Kidney epithelial cell (primary cell): ENCODE results near the gene NFIB. TPM values are rescaled to one million over a fixed set of nuclear protein-coding genes. Genes with fewer than 3 reads are reported as not detected.

Experiments used
- DNase-seq: peaks from one replicate; pipeline ENCODE4 v3.0.0-alpha.2; 2010; ENCODE audit warnings: low read depth
- H3K27me3 ChIP-seq: 2 replicates; pipeline ENCODE4 v1.6.0; 2011; ENCODE audit warnings: low read length; ENCODE audit not compliant: control insufficient read depth, insufficient read depth
- H3K36me3 ChIP-seq: 2 replicates; pipeline ENCODE4 v1.5.1; 2011; ENCODE audit warnings: low read length; ENCODE audit not compliant: control insufficient read depth, insufficient read depth
- H3K4me3 ChIP-seq: 2 replicates; pipeline ENCODE4 v1.5.1; 2011; ENCODE audit warnings: low read depth, mild to moderate bottlenecking, control low read depth, low read length
- CTCF ChIP-seq: IDR thresholded peaks from 2 replicates; pipeline ENCODE4 v1.5.1; 2011; ENCODE audit warnings: mild to moderate bottlenecking, moderate library complexity, low read length, control low read depth, inconsistent platforms; ENCODE audit not compliant: insufficient read depth, poor library complexity, severe bottlenecking
- total RNA-seq: library from RNA; depleted of rRNA; stranded (reverse); fragments of >200 nt; gene quantifications from 2 replicates; pipeline ENCODE4 v1.2.3, GENCODE V29; 2015

The NFIB gene
- total RNA-seq, 1 donor from 2014 or later: 3.3 TPM

DNA sequence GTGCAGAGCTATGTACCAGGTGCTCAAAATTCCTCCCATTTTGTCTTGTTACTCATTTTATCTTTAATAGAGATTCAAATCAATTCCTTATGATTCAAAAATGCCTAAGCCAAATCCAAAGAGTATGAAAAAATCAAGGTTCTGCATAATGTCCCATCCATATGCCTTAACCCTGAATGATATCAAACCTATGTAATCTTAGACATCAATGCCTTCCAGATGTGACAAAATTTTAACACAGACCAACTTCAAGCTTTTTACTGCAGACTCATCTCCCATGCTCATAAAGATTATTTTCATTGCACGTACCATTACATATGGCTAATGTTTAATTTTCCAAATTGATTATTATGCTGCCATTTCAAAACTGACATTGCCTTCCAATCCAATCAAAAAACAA is 122.4 kb downstream of the NFIB start:
- H3K4me3 ChIP-seq: no peak overlapping the region
- no peaks in the 10 kb centered on the region for H3K27me3 ChIP-seq
- no peaks in the 10 kb centered on the region for H3K36me3 ChIP-seq
- no peak for DNase-seq
- TF ChIP-seq CTCF: no peak

GRCh38 chr9:14190240-14190639 is 123.7 kb downstream of the NFIB start:
- no peak for DNase-seq
- Histone ChIP-seq H3K36me3 (no peaks in the 10 kb centered on the region), H3K4me3 (no peak overlapping the region), H3K27me3 (no peaks in the 10 kb centered on the region)
- TF ChIP-seq CTCF: no peak

DNA sequence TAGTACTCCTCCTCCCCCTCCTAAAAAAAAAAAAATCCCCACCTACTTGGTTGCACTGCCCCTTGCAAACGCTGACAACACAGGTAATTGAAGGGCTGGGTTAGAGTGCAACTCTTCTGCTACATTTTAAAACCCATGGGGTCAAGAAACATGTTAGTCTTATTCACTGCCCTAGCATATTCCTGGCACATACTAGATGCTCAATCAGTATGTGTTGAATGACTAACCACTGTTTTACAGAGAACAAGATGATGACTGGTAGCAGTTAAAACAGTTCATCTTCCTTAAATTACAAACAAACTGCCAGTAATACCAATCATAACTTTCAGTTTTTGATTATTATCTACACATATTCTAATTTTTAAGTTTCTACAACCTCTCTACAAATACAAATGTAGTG is 124.4 kb downstream of the NFIB start:
- no peaks in the 10 kb centered on the region for H3K36me3 ChIP-seq
- no peak for TF ChIP-seq CTCF
- H3K27me3 ChIP-seq: no peaks in the 10 kb centered on the region
- H3K4me3 ChIP-seq: no peak overlapping the region
- no peak for DNase-seq

DNA sequence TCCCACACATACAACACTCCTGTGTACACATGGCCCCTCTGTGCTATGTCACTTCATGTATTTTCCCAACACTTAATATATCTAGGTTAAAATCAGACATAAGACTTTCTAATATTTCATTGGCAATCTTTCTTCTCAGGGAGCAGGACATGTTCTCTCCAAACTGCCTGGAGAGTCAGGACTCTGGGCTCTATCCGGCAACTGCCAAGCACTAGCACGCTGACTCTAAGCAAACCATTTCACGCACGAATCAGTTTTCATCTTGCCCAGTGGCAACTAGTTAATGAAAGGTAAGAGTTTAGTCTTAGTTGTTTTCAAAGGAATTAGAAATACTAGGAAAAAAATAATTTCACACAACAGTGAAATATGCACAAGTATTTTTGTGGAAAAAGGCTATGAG is 124.8 kb downstream of the NFIB start:
- TF ChIP-seq CTCF: no peak

DNA sequence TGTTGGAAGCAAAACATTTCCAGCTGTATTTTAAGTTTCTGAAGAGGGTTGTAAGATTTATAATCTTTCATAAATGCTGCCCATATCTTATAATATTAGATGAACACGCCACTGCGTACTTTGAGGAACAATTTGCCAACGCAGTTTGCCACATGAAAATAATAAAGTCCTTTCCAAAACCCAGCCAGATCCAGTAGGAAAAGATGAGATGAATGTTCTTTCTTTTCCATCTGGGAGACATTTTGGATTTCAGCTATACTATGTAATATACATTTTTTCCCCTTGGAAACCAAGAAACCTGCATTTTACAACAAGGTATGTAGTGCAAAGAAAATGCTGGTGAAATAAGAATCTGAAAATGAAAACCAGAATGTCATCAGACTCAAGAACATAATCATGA is 125.4 kb downstream of the NFIB start:
- Histone ChIP-seq H3K27me3 (no peaks in the 10 kb centered on the region), H3K36me3 (no peaks in the 10 kb centered on the region), H3K4me3 (no peak overlapping the region)
- TF ChIP-seq CTCF: no peak
- DNase-seq: no peak

More for the DNA sequence above, 124.8 kb downstream of the NFIB start:
- Histone ChIP-seq H3K36me3 (no peaks in the 10 kb centered on the region), H3K4me3 (no peak overlapping the region), H3K27me3 (no peaks in the 10 kb centered on the region)
- DNase-seq: no peak

GRCh38 chr9:14188011-14188410 is 125.9 kb downstream of the NFIB start:
- DNase-seq: no peak
- Histone ChIP-seq H3K36me3 (no peaks in the 10 kb centered on the region), H3K27me3 (no peaks in the 10 kb centered on the region), H3K4me3 (no peak overlapping the region)
- TF ChIP-seq CTCF: no peak
